Nephron progenitor cell (in vitro differentiated cells): ENCODE measurements around the gene LBP.
"Not testable (repeated sequence)": the region's sequence is repeated elsewhere in the genome, so short reads cannot be mapped to it uniquely, and the experiment has no call there.

Source experiments
- DNase-seq: peaks from one replicate; pipeline ENCODE4 v3.0.0; 2021
- H3K27ac Mint-ChIP-seq: 2 replicates; pipeline ENCODE4 v1.8.0; 2021; ENCODE audit warnings: mild to moderate bottlenecking, moderate library complexity, mixed read lengths
- H3K27me3 Mint-ChIP-seq: 2 replicates; pipeline ENCODE4 v1.8.0; 2021; ENCODE audit warnings: mild to moderate bottlenecking, low read depth, mixed read lengths; ENCODE audit not compliant: poor library complexity
- H3K36me3 Mint-ChIP-seq: 2 replicates; pipeline ENCODE4 v1.8.0; 2021; ENCODE audit warnings: low read depth, mixed read lengths
- H3K4me1 Mint-ChIP-seq: 2 replicates; pipeline ENCODE4 v1.8.0; 2021; ENCODE audit warnings: mixed read lengths
- H3K4me3 Mint-ChIP-seq: 2 replicates; pipeline ENCODE4 v1.8.0; 2021; ENCODE audit warnings: mild to moderate bottlenecking, moderate library complexity, mixed read lengths
- H3K9me3 Mint-ChIP-seq: 2 replicates; pipeline ENCODE4 v1.8.0; 2021; ENCODE audit warnings: mild to moderate bottlenecking, moderate library complexity, mixed read lengths
- TF ChIP-seq, protein P1 (sequence below): fragments of 200-600 bp; sonication (generic); IDR thresholded peaks from 2 replicates; pipeline ENCODE4 v1.5.0; 2021; ENCODE audit warnings: antibody characterized with exemption

LBP gene

DNA sequence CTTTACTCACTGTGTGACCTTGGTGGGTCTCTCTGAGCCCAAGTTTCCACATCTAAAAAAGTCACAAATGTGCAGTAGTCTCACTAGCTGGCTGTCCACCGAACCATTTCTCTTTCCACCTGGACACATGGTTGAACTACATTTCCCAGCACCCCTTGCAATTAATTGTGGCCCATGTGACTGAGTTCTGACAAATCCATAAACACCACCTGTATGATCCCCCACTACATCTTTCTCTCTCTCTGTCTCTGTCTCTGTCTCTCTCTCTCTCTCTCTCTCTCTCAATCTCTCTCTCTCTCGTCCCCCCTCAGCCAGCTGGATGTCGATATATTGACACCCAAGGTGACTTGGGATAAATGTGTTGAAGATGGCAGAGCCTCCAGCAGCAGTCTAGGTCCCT, 46.1 kb downstream of the LBP start:
- DNase-seq: no peak

GRCh38 chr20:38393259-38393658, 47.0 kb downstream of the LBP start:
- Mint-ChIP-seq H3K9me3 (peaks cover 6% of the 10 kb centered on the region), H3K4me3 (no peak overlapping the region), H3K27me3 (no peaks in the 10 kb centered on the region), H3K27ac (no peak overlapping the region), H3K36me3 (no peaks in the 10 kb centered on the region), H3K4me1 (peaks cover 13% of the 10 kb centered on the region)
- no peak for DNase-seq
- TF ChIP-seq, protein P1, sequence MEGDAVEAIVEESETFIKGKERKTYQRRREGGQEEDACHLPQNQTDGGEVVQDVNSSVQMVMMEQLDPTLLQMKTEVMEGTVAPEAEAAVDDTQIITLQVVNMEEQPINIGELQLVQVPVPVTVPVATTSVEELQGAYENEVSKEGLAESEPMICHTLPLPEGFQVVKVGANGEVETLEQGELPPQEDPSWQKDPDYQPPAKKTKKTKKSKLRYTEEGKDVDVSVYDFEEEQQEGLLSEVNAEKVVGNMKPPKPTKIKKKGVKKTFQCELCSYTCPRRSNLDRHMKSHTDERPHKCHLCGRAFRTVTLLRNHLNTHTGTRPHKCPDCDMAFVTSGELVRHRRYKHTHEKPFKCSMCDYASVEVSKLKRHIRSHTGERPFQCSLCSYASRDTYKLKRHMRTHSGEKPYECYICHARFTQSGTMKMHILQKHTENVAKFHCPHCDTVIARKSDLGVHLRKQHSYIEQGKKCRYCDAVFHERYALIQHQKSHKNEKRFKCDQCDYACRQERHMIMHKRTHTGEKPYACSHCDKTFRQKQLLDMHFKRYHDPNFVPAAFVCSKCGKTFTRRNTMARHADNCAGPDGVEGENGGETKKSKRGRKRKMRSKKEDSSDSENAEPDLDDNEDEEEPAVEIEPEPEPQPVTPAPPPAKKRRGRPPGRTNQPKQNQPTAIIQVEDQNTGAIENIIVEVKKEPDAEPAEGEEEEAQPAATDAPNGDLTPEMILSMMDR: no peak

More for the DNA sequence above, 46.1 kb downstream of the LBP start:
- H3K4me1 Mint-ChIP-seq: peaks cover 18% of the 10 kb centered on the region
- no peak overlapping the region for H3K27ac Mint-ChIP-seq
- no peaks in the 10 kb centered on the region for H3K36me3 Mint-ChIP-seq
- no peak overlapping the region for H3K4me3 Mint-ChIP-seq
- TF ChIP-seq, protein P1: no peak
- no peaks in the 10 kb centered on the region for H3K27me3 Mint-ChIP-seq
- H3K9me3 Mint-ChIP-seq: peaks cover 6% of the 10 kb centered on the region

- Mint-ChIP-seq H3K27ac (no peak overlapping the region), H3K4me3 (no peak overlapping the region), H3K9me3 (peaks cover 6% of the 10 kb centered on the region), H3K27me3 (peaks cover 3% of the 10 kb centered on the region), H3K36me3 (no peaks in the 10 kb centered on the region), H3K4me1 (no peaks in the 10 kb centered on the region)
- TF ChIP-seq, protein P1: no peak
- DNase-seq: no peak
These were observed 48.9 kb downstream of the LBP start for GRCh38 chr20:38395165-38395564.

GRCh38 chr20:38395751-38396395, 49.6 kb downstream of the LBP start:
- not testable (repeated sequence) for H3K4me1 Mint-ChIP-seq, DNase-seq, H3K27me3 Mint-ChIP-seq, H3K4me3 Mint-ChIP-seq, H3K9me3 Mint-ChIP-seq, H3K27ac Mint-ChIP-seq, H3K36me3 Mint-ChIP-seq

DNA sequence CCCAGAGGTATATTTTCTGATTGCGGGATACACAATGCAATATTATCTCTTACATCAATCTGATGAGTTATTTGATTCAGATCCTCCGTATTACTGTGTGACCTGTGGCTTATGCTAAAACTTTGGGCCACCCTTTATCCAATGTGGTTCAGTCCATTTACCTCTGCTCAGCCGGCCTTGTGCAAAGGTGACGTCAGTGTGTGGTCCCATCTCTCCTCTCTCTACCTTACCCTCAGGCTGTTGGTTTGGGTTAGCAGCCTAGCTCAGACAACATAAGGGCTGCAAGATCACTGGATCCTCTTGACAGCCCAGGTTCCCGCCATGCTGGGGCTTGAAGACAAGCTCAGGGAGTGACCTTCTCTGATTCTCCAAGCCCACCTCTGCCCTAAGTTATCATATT, 55.8 kb downstream of the LBP start:
- Mint-ChIP-seq H3K4me3 (no peak overlapping the region), H3K4me1 (no peaks in the 10 kb centered on the region), H3K36me3 (peaks cover 30% of the 10 kb centered on the region), H3K27ac (no peak overlapping the region), H3K27me3 (peaks cover 10% of the 10 kb centered on the region), H3K9me3 (peaks cover 30% of the 10 kb centered on the region)
- DNase-seq: no peak
- TF ChIP-seq, protein P1: no peak

GRCh38 chr20:38402816-38403215, 56.5 kb downstream of the LBP start:
- Mint-ChIP-seq H3K4me3 (no peak overlapping the region), H3K36me3 (peaks cover 32% of the 10 kb centered on the region), H3K9me3 (peaks cover 32% of the 10 kb centered on the region), H3K27me3 (peaks cover 10% of the 10 kb centered on the region), H3K27ac (no peak overlapping the region), H3K4me1 (no peaks in the 10 kb centered on the region)
- DNase-seq: no peak
- TF ChIP-seq, protein P1: no peak
